Germinal center (tissue), 1 donor: ENCODE measurements around the gene FANCC.

Experiments used
- DNase-seq: peaks from one replicate; pipeline ENCODE4 v3.0.0; 2012; ENCODE audit warnings: mixed read lengths, low spot score

The FANCC gene, protein sequence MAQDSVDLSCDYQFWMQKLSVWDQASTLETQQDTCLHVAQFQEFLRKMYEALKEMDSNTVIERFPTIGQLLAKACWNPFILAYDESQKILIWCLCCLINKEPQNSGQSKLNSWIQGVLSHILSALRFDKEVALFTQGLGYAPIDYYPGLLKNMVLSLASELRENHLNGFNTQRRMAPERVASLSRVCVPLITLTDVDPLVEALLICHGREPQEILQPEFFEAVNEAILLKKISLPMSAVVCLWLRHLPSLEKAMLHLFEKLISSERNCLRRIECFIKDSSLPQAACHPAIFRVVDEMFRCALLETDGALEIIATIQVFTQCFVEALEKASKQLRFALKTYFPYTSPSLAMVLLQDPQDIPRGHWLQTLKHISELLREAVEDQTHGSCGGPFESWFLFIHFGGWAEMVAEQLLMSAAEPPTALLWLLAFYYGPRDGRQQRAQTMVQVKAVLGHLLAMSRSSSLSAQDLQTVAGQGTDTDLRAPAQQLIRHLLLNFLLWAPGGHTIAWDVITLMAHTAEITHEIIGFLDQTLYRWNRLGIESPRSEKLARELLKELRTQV

GRCh38 chr9:95317119-95317892 is at the start of gene FANCC:
Gene FANCC, minus strand, starts transcription at chr9:95317709. Its CDS starts 68,418 bp downstream, at chr9:95249291.
- DNase-seq, result peak; percentile 87

DNA sequence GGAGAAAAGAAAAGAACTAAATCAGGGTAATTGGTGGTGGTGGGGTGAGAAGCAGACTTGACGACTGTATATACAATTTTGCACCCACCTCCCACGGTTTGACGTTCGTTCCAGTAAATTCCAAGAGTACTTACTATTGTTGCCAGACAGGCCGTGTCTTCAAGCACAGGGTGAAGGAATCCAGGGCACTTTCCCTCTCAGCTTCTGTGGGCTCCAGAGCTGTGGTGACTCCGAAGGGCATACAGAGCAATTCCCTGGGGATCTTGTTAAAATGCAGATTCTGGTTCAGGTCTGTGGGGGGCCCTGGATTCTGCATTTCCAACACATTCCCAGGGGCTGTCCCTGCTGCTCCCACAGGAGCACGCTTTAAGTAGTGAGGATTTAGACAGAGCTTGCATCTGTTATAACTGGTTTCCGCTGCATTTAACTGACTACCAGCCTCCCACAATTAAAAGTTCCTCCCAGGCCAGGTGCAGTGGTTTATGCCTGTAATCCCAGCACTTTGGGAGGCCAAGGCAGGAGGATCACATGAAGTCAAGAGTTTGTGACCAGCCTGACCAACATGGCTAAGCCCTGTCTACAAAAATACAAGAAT is 49.3 kb upstream of the FANCC start:
- DNase-seq, result no peak

GRCh38 chr9:95365766-95366165 is 48.3 kb upstream of the FANCC start:
- DNase-seq, result no peak

GRCh38 chr9:95363051-95363841 is 45.7 kb upstream of the FANCC start:
- no peak for DNase-seq

- no peak for DNase-seq
Observed at GRCh38 chr9:95360866-95361265, 43.4 kb upstream of the FANCC start.

DNA sequence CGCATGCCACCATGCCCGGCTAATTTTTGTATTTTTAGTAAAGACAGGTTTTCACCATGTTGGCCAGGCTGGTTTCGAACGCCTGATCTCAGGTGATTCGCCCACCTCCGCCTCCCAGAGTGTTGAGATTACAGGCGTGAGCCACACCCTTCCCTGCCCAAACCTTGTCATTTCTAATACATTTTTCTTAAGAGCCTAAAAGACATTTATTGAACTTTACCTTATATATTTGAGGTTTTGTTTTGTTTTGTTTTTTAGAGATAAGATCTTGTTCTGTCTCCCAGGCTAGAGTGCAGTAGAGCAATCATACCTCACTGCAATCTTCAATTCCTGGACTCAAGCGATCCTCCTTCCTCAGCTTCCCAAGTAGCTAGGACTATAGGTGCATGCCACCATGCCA is 39.8 kb upstream of the FANCC start:
- no peak for DNase-seq

GRCh38 chr9:95355500-95355899 is 38.0 kb upstream of the FANCC start:
- no peak for DNase-seq

GRCh38 chr9:95351051-95351450 is 33.5 kb upstream of the FANCC start:
- no peak for DNase-seq

- DNase-seq, result no peak
Observed at GRCh38 chr9:95350266-95350665, 32.8 kb upstream of the FANCC start.

DNA sequence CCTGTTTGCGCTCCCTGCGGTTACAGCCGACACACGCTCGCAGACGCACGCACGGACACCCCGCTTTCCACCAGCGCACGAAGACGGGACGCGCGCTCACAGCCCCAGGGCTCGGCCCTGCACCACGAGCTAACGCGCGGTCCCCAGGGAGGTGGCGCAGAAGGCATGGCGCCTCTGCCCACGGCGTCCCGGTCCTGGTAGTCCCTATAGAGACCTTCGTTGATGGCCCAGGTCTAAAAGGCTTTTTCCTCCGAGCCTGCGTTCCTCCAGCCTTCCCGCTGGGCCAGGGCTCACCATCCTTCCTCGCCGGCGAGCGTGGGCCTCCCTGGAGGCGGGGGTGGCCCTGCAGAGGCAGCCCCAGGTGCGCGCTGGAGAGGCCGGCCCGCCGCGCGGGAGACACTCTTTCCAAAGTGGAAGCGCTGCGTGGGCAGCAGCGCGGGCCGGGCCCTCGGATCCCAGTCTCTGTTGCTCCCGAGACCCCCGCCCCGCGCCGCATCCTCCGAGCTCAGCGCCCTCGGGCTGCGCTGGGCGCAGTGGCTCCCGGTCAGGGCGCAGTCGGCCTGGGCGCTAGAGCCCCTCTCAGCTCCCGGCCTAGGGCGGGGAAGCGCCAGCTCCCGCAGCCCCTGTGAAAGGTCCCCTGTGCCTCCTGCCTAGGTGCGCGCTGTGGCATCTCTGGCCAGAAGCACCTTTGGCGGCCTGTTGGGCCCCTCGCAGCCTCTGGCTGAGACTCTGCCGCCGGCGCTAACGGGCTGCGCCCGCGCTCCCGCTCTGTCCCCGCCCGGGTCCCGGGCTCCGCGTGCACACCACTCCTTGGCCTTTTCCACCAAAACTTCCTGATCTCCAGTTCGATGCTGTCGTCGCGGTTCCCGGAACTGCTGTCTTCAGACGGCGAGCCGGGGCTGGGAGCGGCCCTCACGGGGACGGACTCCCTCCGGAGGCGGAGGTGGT is 31.9 kb upstream of the FANCC start:
- DNase-seq, result no peak

DNA sequence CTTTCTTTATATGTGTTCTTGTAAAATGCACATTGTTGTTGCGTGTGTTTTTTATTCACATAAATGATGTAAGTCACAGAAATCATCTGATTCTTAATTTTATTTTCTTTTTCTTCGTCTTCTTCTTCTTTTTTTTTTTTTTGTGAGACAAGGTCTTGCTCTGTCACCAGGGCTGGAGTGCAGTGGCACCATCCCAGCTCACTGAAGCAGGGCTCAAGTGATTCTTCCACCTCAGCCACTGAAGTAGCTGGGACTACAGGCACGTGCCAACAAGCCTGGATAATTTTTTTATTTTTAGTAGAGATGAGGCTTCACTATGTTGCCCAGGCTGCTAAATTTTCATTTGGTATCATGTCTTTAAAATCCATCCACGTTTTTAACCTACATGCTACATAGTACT is 28.5 kb upstream of the FANCC start:
- no peak for DNase-seq

GRCh38 chr9:95344735-95345325 is 27.3 kb upstream of the FANCC start:
- no peak for DNase-seq

DNA sequence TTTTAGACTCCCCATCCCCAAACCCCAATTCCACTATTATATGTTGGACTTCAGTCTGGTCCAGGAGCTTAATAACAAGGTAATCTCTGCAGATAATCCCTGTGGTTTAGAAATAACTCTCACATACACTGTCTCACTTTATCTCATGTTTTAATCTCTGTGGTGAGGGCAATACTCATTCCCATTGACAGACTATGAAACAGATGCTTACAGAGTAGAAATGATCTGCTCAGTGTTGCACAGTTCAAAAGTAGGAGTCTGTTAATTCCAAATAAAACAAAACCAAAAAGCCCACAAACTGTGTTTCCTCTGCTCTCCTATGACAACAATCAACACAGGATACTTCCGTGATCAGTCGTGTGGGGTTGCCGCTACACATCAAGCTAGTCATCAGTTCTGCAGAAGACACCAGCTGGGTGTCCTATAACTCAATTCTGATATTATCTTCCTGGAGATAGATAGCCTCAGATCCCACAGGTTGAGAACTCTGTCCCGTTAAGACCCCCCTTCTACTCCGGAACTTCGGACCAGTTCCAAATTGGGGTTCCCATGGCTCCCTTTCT is 26.3 kb upstream of the FANCC start:
- DNase-seq, result no peak

DNA sequence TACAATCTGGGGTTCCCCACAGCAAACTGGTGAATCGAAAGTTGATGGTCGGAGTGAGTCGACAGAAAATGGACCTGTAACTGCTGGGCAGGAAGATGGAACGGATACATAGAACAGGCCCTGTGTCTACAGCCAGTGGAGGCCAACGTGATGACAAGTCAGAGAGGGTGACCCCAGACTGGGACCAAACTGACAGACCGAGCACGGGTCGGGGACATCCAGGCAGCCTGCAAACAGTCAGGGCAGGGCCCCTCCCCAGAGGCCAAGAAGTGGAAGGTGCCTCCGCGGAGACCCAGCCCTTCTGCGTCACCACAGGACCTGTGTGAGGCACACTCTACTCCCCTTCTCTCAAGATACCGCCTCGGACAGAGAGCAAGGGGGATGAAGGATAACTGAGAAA is 25.1 kb upstream of the FANCC start:
- no peak for DNase-seq

DNA sequence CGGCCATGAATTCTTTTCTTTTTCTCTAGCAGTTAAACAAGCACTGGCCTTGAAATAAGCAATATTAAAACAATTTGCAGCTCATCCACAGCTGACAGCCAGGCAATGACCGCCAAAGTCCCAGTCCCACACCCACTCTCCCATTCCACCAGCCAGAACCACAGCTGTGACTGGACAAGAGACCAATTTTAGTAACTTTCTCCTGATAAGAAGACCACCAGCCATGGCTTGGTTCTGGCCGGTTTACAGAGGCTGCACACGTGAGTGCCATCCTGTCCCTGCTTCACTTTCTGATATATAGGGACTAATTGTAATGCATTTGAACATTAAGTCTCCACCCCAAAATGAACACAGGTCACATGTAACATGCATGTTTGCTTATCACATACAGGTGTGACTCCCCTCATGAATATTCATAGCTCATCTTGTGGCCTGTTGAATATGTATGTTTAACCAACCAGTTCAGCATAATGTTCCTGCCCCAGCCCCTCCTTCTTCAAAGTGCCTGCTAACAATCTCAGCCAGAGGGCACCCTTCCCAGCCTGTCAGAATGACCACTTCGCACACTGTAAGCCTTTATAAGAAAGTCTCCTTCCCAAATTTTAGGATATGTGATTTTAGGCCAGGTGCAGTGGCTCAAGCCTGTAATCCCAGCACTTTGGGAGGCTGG is 23.9 kb upstream of the FANCC start:
- DNase-seq, result no peak

- no peak for DNase-seq
Observed at GRCh38 chr9:95338243-95338642, 20.7 kb upstream of the FANCC start.

GRCh38 chr9:95336281-95336680 is 18.8 kb upstream of the FANCC start:
- DNase-seq, result no peak

DNA sequence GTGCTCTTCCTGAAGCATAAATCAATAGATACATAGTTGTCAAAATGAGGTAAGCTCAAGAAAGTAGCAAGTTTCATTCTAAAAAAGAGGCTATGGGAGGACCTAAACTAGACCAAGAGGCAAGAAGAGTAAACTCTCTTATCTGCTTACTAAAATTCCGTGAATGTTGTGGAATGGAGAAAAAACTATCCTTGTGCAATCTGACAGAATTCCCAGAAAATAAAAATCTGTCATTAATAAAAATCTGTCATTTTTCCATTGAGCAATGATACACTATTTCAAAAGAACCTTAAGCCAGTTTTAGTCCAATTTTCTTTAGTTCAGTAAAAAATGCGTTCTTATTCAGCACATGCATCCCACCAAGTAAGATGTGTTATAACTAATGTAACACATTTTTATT is 15.9 kb upstream of the FANCC start:
- DNase-seq, result no peak

DNA sequence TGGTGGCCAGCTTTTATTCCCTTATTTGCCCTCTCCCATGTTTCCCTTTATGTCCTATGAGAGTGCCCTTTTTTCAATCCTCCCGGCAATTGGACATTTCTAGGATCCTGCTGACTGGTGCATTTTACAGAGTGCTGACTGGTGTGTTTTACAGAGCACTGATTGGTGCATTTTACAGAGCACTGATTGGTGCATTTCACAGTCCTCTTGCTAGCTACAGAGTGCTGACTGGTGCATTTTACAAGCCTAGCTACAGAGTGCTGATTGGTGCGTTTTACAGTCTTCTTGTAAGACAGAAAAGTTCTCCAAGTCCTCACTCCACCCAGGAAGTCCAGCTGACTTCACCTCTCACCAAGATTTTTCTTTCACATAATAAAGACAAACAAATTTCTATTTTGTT is 15.4 kb upstream of the FANCC start:
- DNase-seq, result no peak
